PC-3 (cell line): ENCODE results near the gene PRDM12.

Experiments
- CTCF ChIP-seq: fragments of 300-600 bp; sonication (generic); conservative IDR thresholded peaks from 2 replicates; pipeline ENCODE4 v1.5.1; 2017; ENCODE audit warnings: antibody characterized with exemption, low read depth, mild to moderate bottlenecking, low read length
- EZH2 ChIP-seq: fragments of 300-600 bp; sonication (generic); IDR thresholded peaks from one replicate; pipeline ENCODE4 v1.6.1; 2017; ENCODE audit warnings: antibody characterized with exemption, mild to moderate bottlenecking, low read length; ENCODE audit not compliant: unreplicated experiment

GRCh38 chr9:130632841-130633240 lies 31.6 kb upstream of the PRDM12 start:
- TF ChIP-seq CTCF = no peak
- no peak for TF ChIP-seq EZH2
